Measurements from ENCODE around the gene POU3F2. TPM values are rescaled to one million over a fixed set of nuclear protein-coding genes. Genes with fewer than 3 reads are reported as not detected.
A peak's percentile ranks its signal among the peaks of the same experiment; 100 is the strongest.

The POU3F2 gene
- total RNA-seq, 1 experiment from 2014 or later, result 0.07 TPM

- Histone ChIP-seq H3K4me1 (ENCODE audit: insufficient read depth, low read length) (no peaks in the 10 kb centered on the region), H4K20me1 (ENCODE audit: low read length) (no peaks in the 10 kb centered on the region), H3K9ac (ENCODE audit: low read length) (no peak overlapping the region), H3K27ac (ENCODE audit: low read length) (no peak overlapping the region), H3F3A (ENCODE audit: low read length, unreplicated experiment) (no peaks in the 10 kb centered on the region), H3K27me3 (ENCODE audit: low read length) (peaks cover 69% of the 10 kb centered on the region), H3K4me3 (ENCODE audit: low read length) (no peak overlapping the region), H2AFZ (ENCODE audit: low read length) (no peak overlapping the region), H3K79me2 (ENCODE audit: low read length) (no peaks in the 10 kb centered on the region), H3K9me2 (replicated peaks; ENCODE audit: low read length) (no peaks in the 10 kb centered on the region), H3K36me3 (ENCODE audit: low read depth, low read length) (no peaks in the 10 kb centered on the region), H3K9me3 (ENCODE audit: low read length) (no peaks in the 10 kb centered on the region), H3K4me2 (ENCODE audit: low read length) (no peak overlapping the region)
- CTCF ChIA-PET, result no interaction called here
- TF ChIP-seq EZH2 (IDR thresholded peaks at IDR 0.05; ENCODE audit: low read length, unreplicated experiment), result no peak
- no peak for TF ChIP-seq EZH2phosphoT487 (IDR thresholded peaks at IDR 0.05; ENCODE audit: borderline replicate concordance, low read length)
- no peak for TF ChIP-seq CTCF (conservative IDR thresholded peaks at IDR 0.05; ENCODE audit: low read depth, low read length)
- intact Hi-C loops (cut with micrococcal nuclease), result loop anchor here (2.0 kb wide), 1 partner anchor 75 kb away; no protein-coding TSS in a partner anchor
- POLR2A ChIA-PET (ENCODE audit: unreplicated experiment), result no interaction called here
- ATAC-seq (no peak), DNase-seq (no peak)
- BruUV-seq (replicated peaks), result no TSS peak
Measured at GRCh38 chr6:98843271-98844243, 9.2 kb downstream of the POU3F2 start.

- no TSS peak for BruUV-seq (replicated peaks)
- ChIA-PET CTCF (no interaction called here), POLR2A (ENCODE audit: unreplicated experiment) (no interaction called here)
- Histone ChIP-seq H3F3A (ENCODE audit: low read length, unreplicated experiment) (no peaks in the 10 kb centered on the region), H2AFZ (ENCODE audit: low read length) (no peak overlapping the region), H3K4me3 (ENCODE audit: low read length) (no peak overlapping the region), H3K4me1 (ENCODE audit: insufficient read depth, low read length) (no peaks in the 10 kb centered on the region), H3K79me2 (ENCODE audit: low read length) (no peaks in the 10 kb centered on the region), H3K9me2 (replicated peaks; ENCODE audit: low read length) (no peaks in the 10 kb centered on the region), H3K27me3 (ENCODE audit: low read length) (peaks cover 62% of the 10 kb centered on the region), H3K36me3 (ENCODE audit: low read depth, low read length) (no peaks in the 10 kb centered on the region), H3K9me3 (ENCODE audit: low read length) (no peaks in the 10 kb centered on the region), H3K4me2 (ENCODE audit: low read length) (peak overlapping the region; percentile 49; the same call in 1 of the 2 replicates), H4K20me1 (ENCODE audit: low read length) (no peaks in the 10 kb centered on the region), H3K9ac (ENCODE audit: low read length) (no peak overlapping the region), H3K27ac (ENCODE audit: low read length) (no peak overlapping the region)
- ATAC-seq, result peak; percentile 18; the same call in 1 of the 2 replicates
- TF ChIP-seq EZH2phosphoT487 (IDR thresholded peaks at IDR 0.05; ENCODE audit: borderline replicate concordance, low read length), result no peak
- no peak for TF ChIP-seq CTCF (conservative IDR thresholded peaks at IDR 0.05; ENCODE audit: low read depth, low read length)
- TF ChIP-seq EZH2 (IDR thresholded peaks at IDR 0.05; ENCODE audit: low read length, unreplicated experiment), result no peak
- no peak for DNase-seq
- intact Hi-C loops (cut with micrococcal nuclease), result loop anchor here (2.0 to 5.0 kb wide), 3 partner anchors 76 to 1347 kb away; no protein-coding TSS in a partner anchor
Measured at GRCh38 chr6:98844244-98845210, 10.2 kb downstream of the POU3F2 start.

All from PC-3 (cell line).